H1 (cell line): ENCODE results near the gene EXOSC1. TPM values are rescaled to one million over a fixed set of nuclear protein-coding genes. Genes with fewer than 3 reads are reported as not detected.

Experiments
- CHD7 ChIP-seq: fragments of 300-600 bp; sonication (generic); IDR thresholded peaks from 2 replicates; pipeline ENCODE4 v1.7.1; 2012; ENCODE audit warnings: low read length, moderate library complexity, mild to moderate bottlenecking, inconsistent platforms; ENCODE audit not compliant: insufficient replicate concordance
- JUND ChIP-seq: IDR thresholded peaks from 2 replicates; pipeline ENCODE4 v1.6.1; 2011; ENCODE audit warnings: mild to moderate bottlenecking, improper control_type of control experiment, low read length
- KDM5A ChIP-seq: fragments of 200-600 bp; IDR thresholded peaks from 2 replicates; pipeline ENCODE4 v1.7.1; 2012; ENCODE audit warnings: mild to moderate bottlenecking, low read length, inconsistent platforms, mixed read lengths
- RFX5 ChIP-seq: IDR thresholded peaks from 2 replicates; pipeline ENCODE4 v1.6.1; 2011; ENCODE audit warnings: low read depth, low read length, improper control_type of control experiment, borderline replicate concordance
- SIX5 ChIP-seq: IDR thresholded peaks from 2 replicates; pipeline ENCODE4 v1.6.1; 2011; ENCODE audit warnings: mild to moderate bottlenecking, low read depth, low read length
- SUZ12 ChIP-seq: fragments of 200-600 bp; sonication (generic); IDR thresholded peaks from 2 replicates; pipeline ENCODE4 v1.6.1; 2012; ENCODE audit warnings: mild to moderate bottlenecking, inconsistent platforms, low read length, moderate library complexity, mixed read lengths
- TBP ChIP-seq: IDR thresholded peaks from 2 replicates; pipeline ENCODE4 v1.6.1; 2011; ENCODE audit warnings: low read depth, low read length, improper control_type of control experiment
- USF2 ChIP-seq: IDR thresholded peaks from 2 replicates; pipeline ENCODE4 v1.6.1; 2011; ENCODE audit warnings: low read length, improper control_type of control experiment
- ZNF274 ChIP-seq: IDR thresholded peaks from 2 replicates; pipeline ENCODE4 v1.7.0; 2012; ENCODE audit warnings: low read length, borderline replicate concordance; ENCODE audit errors: extremely low read depth
- polyA plus RNA-seq, 7 experiments: library from polyadenylated mRNA; depleted of rRNA in 3 of 7; stranded (reverse) in 5 of 7; unstranded in 2 of 7; fragments of >200 nt in 5 of 7; fragments of 200-250 nt in 2 of 7; gene quantifications; 1 replicate in 5 of 7; 2 replicates in 1 of 7; 4 replicates in 1 of 7; pipeline versions ENCODE4 v1.2.1 to v1.2.3, GENCODE V29; 2011 to 2013; ENCODE audit warnings: missing spikeins in 2 of 7, mixed read lengths in 2 of 7
- total RNA-seq: library from RNA; stranded (reverse); fragmentation: NEBNext Ultra II Directional; extraction: Animal tissue kit (Norgen Biotek cat#: 25700); gene quantifications from 2 replicates; pipeline ENCODE4 v1.2.1, GENCODE V29; 2021

Gene EXOSC1
- total and polyA plus RNA-seq, 2 of the 8 experiments (the other 6 are each of a cell fraction or from before 2014, with no cell fraction given): 52.1 to 68.1 TPM

- TF ChIP-seq KDM5A (peak; percentile 88), ZNF274 (no peak), RFX5 (no peak), SIX5 (peak; percentile 76), JUND (no peak), TBP (peak; percentile 63), USF2 (peak; percentile 46), SUZ12 (no peak), CHD7 (no peak)
Observed at GRCh38 chr10:97445722-97446639, at the start of gene EXOSC1, which contains the start of gene ZDHHC16 (continued).
